Measurements from ENCODE around the gene MAP7. TPM values are rescaled to one million over a fixed set of nuclear protein-coding genes. Genes with fewer than 3 reads are reported as not detected.

Gene MAP7
- total RNA-seq, 1 donor from 2014 or later = 1.3 TPM

DNA sequence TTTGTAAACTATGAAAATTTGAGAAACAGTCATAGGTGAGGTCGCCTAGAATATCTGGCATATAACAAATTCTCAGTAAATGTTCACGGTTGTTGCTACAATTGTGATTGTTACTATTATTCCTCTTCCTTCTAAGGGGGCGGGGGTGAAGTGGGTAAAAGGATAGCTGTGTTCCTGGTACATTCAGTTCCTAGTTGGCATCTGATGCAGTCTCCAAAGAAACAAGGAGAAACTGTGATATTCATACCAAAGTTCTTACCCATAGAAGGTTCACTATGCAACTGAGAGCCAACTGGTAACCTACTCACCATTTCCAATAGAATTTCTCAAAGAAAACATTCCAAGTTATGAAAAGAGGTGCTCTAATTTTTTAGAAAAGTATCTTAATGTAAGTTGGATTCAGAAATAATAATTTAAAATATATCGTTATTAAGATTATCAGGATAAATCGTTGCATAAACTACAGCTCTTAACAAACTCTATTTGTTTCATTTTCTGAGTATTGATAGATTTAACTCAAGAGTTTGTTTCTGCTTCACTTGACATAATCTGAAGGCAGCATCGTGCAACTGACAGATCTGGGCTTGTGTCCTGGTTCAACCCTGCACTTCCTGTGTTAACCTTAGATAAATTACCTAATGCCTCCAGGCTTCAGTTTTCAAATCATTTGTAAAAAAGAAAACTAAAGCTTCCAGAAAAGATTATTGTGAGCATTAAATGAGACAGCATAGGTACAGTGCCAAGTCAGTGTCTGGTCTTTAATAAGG is 13.3 kb upstream of the MAP7 start:
- TF ChIP-seq, protein P1, sequence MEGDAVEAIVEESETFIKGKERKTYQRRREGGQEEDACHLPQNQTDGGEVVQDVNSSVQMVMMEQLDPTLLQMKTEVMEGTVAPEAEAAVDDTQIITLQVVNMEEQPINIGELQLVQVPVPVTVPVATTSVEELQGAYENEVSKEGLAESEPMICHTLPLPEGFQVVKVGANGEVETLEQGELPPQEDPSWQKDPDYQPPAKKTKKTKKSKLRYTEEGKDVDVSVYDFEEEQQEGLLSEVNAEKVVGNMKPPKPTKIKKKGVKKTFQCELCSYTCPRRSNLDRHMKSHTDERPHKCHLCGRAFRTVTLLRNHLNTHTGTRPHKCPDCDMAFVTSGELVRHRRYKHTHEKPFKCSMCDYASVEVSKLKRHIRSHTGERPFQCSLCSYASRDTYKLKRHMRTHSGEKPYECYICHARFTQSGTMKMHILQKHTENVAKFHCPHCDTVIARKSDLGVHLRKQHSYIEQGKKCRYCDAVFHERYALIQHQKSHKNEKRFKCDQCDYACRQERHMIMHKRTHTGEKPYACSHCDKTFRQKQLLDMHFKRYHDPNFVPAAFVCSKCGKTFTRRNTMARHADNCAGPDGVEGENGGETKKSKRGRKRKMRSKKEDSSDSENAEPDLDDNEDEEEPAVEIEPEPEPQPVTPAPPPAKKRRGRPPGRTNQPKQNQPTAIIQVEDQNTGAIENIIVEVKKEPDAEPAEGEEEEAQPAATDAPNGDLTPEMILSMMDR (conservative IDR thresholded peaks at IDR 0.05) = no peak
- no peaks in the 10 kb centered on the region for H3K4me1 Mint-ChIP-seq
- no peak overlapping the region for H3K27ac Mint-ChIP-seq (ENCODE audit: unreplicated experiment)
- H3K9me3 Mint-ChIP-seq = no peaks in the 10 kb centered on the region
- H3K27me3 Mint-ChIP-seq (ENCODE audit: low read depth) = peaks cover 12% of the 10 kb centered on the region
- no peak for DNase-seq (ENCODE audit: low read depth, low spot score)
- H3K4me3 Mint-ChIP-seq = no peak overlapping the region
- no peaks in the 10 kb centered on the region for H3K36me3 Mint-ChIP-seq (ENCODE audit: low read depth)

DNA sequence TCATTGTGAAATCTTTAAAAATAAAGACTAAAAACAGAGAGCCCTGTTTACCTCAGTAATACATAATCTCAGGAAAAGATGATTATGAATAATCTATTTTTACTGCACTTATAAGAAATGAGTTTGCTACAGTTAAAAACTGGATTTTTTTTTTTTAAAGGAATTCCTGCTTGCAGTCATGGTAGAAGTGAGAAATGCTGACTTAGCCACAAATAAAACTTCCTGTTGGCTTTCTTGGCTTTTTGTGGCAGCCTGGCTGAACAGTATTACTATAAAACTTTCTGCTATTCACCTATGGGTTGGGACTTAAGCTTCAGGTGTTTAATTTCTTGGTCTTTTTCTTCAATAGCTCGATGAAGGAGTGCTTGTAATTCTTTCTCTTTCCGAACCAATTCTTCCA is 12.0 kb upstream of the MAP7 start:
- Mint-ChIP-seq H3K9me3 (no peaks in the 10 kb centered on the region), H3K27me3 (ENCODE audit: low read depth) (peaks cover 18% of the 10 kb centered on the region), H3K27ac (ENCODE audit: unreplicated experiment) (no peak overlapping the region), H3K4me3 (no peak overlapping the region), H3K36me3 (ENCODE audit: low read depth) (no peaks in the 10 kb centered on the region), H3K4me1 (no peaks in the 10 kb centered on the region)
- TF ChIP-seq, protein P1 (conservative IDR thresholded peaks at IDR 0.05) = no peak
- no peak for DNase-seq (ENCODE audit: low read depth, low spot score)

DNA sequence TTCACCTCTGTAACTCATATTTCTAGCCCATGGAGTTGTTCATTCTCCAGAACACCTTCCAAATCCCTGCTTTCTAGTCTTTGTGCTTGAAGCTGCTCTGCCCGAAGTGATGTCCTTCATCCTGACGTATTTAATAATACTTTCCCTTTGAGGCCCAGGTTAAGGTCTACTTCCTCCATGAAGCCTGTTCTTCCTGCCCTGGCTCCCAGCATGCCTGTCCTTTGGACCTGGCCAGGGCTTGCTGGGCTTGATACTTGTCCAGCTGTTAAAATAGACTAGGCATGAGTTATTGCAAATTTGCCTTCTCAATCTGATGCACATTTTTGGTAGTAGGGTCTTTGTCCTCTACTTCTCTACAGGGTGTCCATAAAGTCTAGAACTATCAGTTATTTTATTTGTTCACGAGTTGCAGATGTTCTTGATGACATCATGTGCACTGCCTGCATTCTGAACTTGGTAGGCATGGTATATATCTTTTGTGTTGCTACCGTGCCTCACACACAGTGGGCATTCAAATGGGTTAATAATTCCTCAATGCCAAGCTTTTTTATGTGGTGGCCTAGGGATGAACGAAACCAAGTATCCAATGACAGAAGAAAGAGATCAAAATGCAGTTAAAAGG is 3.1 kb upstream of the MAP7 start:
- Mint-ChIP-seq H3K4me1 (peaks cover 4% of the 10 kb centered on the region), H3K4me3 (peak overlapping the region; percentile 42), H3K27ac (ENCODE audit: unreplicated experiment) (no peak overlapping the region), H3K9me3 (no peaks in the 10 kb centered on the region), H3K36me3 (ENCODE audit: low read depth) (no peaks in the 10 kb centered on the region), H3K27me3 (ENCODE audit: low read depth) (peaks cover 72% of the 10 kb centered on the region)
- DNase-seq (ENCODE audit: low read depth, low spot score) = no peak
- TF ChIP-seq, protein P1 (conservative IDR thresholded peaks at IDR 0.05) = no peak

DNA sequence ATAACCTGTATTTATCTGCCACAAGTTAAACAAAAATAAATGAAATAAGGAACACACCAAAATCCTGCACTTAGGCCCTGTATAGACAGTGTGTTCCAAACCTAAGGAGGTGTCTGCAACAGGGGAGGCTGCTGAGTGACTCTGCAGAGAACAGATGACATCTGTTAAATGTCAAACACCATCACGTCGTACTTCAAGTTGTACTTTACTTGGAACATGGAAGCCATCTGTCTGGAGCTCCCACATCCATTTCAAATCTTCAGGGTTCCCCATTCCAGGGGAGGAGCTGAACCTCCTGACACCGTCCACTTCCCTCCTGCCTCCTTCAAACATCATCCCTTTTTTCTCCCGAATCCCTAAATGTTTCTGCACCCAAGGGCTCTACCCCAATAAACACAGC is 1.8 kb upstream of the MAP7 start:
- TF ChIP-seq, protein P1 (conservative IDR thresholded peaks at IDR 0.05) = no peak
- H3K4me3 Mint-ChIP-seq = peak overlapping the region; percentile 42
- H3K27me3 Mint-ChIP-seq (ENCODE audit: low read depth) = peaks cover 78% of the 10 kb centered on the region
- no peak for DNase-seq (ENCODE audit: low read depth, low spot score)
- H3K36me3 Mint-ChIP-seq (ENCODE audit: low read depth) = no peaks in the 10 kb centered on the region
- peaks cover 4% of the 10 kb centered on the region for H3K4me1 Mint-ChIP-seq
- no peaks in the 10 kb centered on the region for H3K9me3 Mint-ChIP-seq
- no peak overlapping the region for H3K27ac Mint-ChIP-seq (ENCODE audit: unreplicated experiment)

DNA sequence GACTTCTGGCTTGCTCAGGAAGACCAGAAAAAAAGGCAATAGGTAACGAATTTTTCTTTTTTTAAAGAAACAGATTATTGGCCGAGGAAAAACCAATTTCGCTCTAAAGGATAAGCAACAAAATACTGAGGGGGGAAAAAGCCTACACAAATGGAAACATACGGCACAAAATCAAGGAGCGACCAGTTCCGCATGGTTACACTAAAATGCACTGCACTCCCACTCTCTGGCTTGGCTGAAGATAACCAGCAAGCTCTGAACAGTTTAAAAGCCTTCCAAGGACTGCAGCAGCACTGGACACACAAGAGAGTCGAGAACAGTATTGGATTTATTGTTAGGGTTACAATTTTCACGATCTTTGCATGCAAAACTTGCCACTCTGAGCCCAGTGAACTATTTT is 881 bp upstream of the MAP7 start:
- Mint-ChIP-seq H3K27me3 (ENCODE audit: low read depth) (peaks cover 87% of the 10 kb centered on the region), H3K4me1 (peaks cover 4% of the 10 kb centered on the region), H3K9me3 (no peaks in the 10 kb centered on the region), H3K4me3 (peak overlapping the region; percentile 79), H3K27ac (ENCODE audit: unreplicated experiment) (no peak overlapping the region), H3K36me3 (ENCODE audit: low read depth) (no peaks in the 10 kb centered on the region)
- no peak for DNase-seq (ENCODE audit: low read depth, low spot score)
- TF ChIP-seq, protein P1 (conservative IDR thresholded peaks at IDR 0.05) = no peak
